ENCODE data around the gene SPZ1.
"Not testable (repeated sequence)": the region's sequence is repeated elsewhere in the genome, so short reads cannot be mapped to it uniquely, and the experiment has no call there.

- TF ChIP-seq EZH2phosphoT487, CTCF (IDR thresholded peaks at IDR 0.05): not testable (repeated sequence)
Measured at GRCh38 chr5:80351019-80351418, 31.2 kb downstream of the SPZ1 start.

Measured in neural progenitor cell (in vitro differentiated cells).